HG03521 (cell line): ENCODE measurements around the gene SPTLC1.

Source experiments
- ATAC-seq: cut with Tn5 transposase; IDR thresholded peaks from one replicate; pipeline ENCODE4 v1.9.1; 2021; ENCODE audit warnings: mild to moderate bottlenecking, moderate library complexity; ENCODE audit not compliant: unreplicated experiment

Gene SPTLC1

GRCh38 chr9:92095236-92095635 lies 20.0 kb downstream of the SPTLC1 start:
- no peak for ATAC-seq

- ATAC-seq, result no peak
Measured at GRCh38 chr9:92094655-92095054, 20.6 kb downstream of the SPTLC1 start.

GRCh38 chr9:92077888-92078287 lies 37.3 kb downstream of the SPTLC1 start:
- ATAC-seq, result no peak

- ATAC-seq, result no peak
Measured at GRCh38 chr9:92071634-92072033, 43.6 kb downstream of the SPTLC1 start.

GRCh38 chr9:92066168-92066567 lies 49.0 kb downstream of the SPTLC1 start:
- no peak for ATAC-seq

- ATAC-seq, result no peak
Measured at GRCh38 chr9:92064711-92065110, 50.5 kb downstream of the SPTLC1 start.

- ATAC-seq, result no peak
Measured at GRCh38 chr9:92061184-92061583, 54.0 kb downstream of the SPTLC1 start.

- ATAC-seq, result no peak
Measured at GRCh38 chr9:92059661-92060060, 55.6 kb downstream of the SPTLC1 start.

- ATAC-seq, result no peak
Measured at GRCh38 chr9:92058723-92059444, 56.3 kb downstream of the SPTLC1 start.

GRCh38 chr9:92058026-92058425 lies 57.2 kb downstream of the SPTLC1 start:
- no peak for ATAC-seq

GRCh38 chr9:92057226-92057625 lies 58.0 kb downstream of the SPTLC1 start:
- no peak for ATAC-seq

- ATAC-seq, result no peak
Measured at GRCh38 chr9:92055624-92056023, 59.6 kb downstream of the SPTLC1 start.

GRCh38 chr9:92048924-92049625 lies 66.1 kb downstream of the SPTLC1 start:
- ATAC-seq, result no peak

- ATAC-seq, result no peak
Measured at GRCh38 chr9:92047500-92047899, 67.7 kb downstream of the SPTLC1 start.

GRCh38 chr9:92046676-92047075 lies 68.5 kb downstream of the SPTLC1 start:
- ATAC-seq, result no peak

- no peak for ATAC-seq
Measured at GRCh38 chr9:92044936-92045335, 70.3 kb downstream of the SPTLC1 start.

- no peak for ATAC-seq
Measured at GRCh38 chr9:92043002-92043401, 72.2 kb downstream of the SPTLC1 start.

- ATAC-seq, result no peak
Measured at GRCh38 chr9:92042260-92042659, 73.0 kb downstream of the SPTLC1 start.

- ATAC-seq, result no peak
Measured at GRCh38 chr9:92036756-92037155, 78.5 kb downstream of the SPTLC1 start.

GRCh38 chr9:92036411-92036746 lies 78.8 kb downstream of the SPTLC1 start:
- ATAC-seq, result no peak

- no peak for ATAC-seq
Measured at GRCh38 chr9:92035687-92036410, 79.4 kb downstream of the SPTLC1 start.

- ATAC-seq, result no peak
Measured at GRCh38 chr9:92035146-92035545, 80.1 kb downstream of the SPTLC1 start.
